H9 (cell line): ENCODE results near the gene PPARD. TPM values are rescaled to one million over a fixed set of nuclear protein-coding genes. Genes with fewer than 3 reads are reported as not detected.

Source experiments
- DNase-seq: peaks from one replicate; pipeline ENCODE4 v3.0.0-alpha.2; 2017
- H2AFZ ChIP-seq: one replicate; pipeline ENCODE4 v1.6.1; 2013; ENCODE audit warnings: mild to moderate bottlenecking, low read length, control low read depth, moderate library complexity
- H2AK5ac ChIP-seq: 2 replicates; pipeline ENCODE4 v1.6.1; 2013; ENCODE audit warnings: low read length, control low read depth, mixed read lengths; ENCODE audit not compliant: insufficient read length
- H2BK120ac ChIP-seq: one replicate; pipeline ENCODE4 v1.6.1; 2013; ENCODE audit warnings: low read depth, mild to moderate bottlenecking, low read length, control low read depth, inconsistent platforms; ENCODE audit not compliant: poor library complexity, severe bottlenecking
- H2BK12ac ChIP-seq: 2 replicates; pipeline ENCODE4 v1.6.1; 2013; ENCODE audit warnings: low read length, control low read depth, mixed read lengths, low read depth; ENCODE audit not compliant: insufficient read length
- H2BK15ac ChIP-seq: 2 replicates; pipeline ENCODE4 v1.6.1; 2013; ENCODE audit warnings: low read depth, low read length, control low read depth
- H2BK20ac ChIP-seq: one replicate; pipeline ENCODE4 v1.6.1; 2013; ENCODE audit warnings: low read depth, mild to moderate bottlenecking, low read length, control low read depth, inconsistent platforms; ENCODE audit not compliant: poor library complexity, severe bottlenecking
- H2BK5ac ChIP-seq: 2 replicates; pipeline ENCODE4 v1.6.1; 2013; ENCODE audit warnings: low read length, control low read depth, mixed read lengths; ENCODE audit not compliant: insufficient read length
- H3K14ac ChIP-seq: 2 replicates; pipeline ENCODE4 v1.6.1; 2013; ENCODE audit warnings: low read length, control low read depth; ENCODE audit not compliant: insufficient read depth
- H3K18ac ChIP-seq: 2 replicates; pipeline ENCODE4 v1.6.1; 2013; ENCODE audit warnings: low read depth, mild to moderate bottlenecking, mixed read lengths, low read length, control low read depth; ENCODE audit not compliant: insufficient read length
- H3K23ac ChIP-seq: 2 replicates; pipeline ENCODE4 v1.6.1; 2013; ENCODE audit warnings: low read length, control low read depth, mixed read lengths, low read depth; ENCODE audit not compliant: insufficient read length
- H3K23me2 ChIP-seq: 2 replicates; pipeline ENCODE4 v1.6.1; 2013; ENCODE audit warnings: low read depth, mild to moderate bottlenecking, mixed read lengths, low read length, control low read depth; ENCODE audit not compliant: insufficient read length, poor library complexity, severe bottlenecking
- H3K27ac ChIP-seq: 2 replicates; pipeline ENCODE4 v1.5.1; 2013; ENCODE audit warnings: low read length, control low read depth, mixed read lengths, low read depth; ENCODE audit not compliant: insufficient read length
- H3K27me3 ChIP-seq: 2 replicates; pipeline ENCODE4 v1.6.1; 2013; ENCODE audit warnings: low read length, control low read depth, inconsistent platforms; ENCODE audit not compliant: insufficient read depth
- H3K4ac ChIP-seq: 2 replicates; pipeline ENCODE4 v1.6.1; 2013; ENCODE audit warnings: low read depth, mild to moderate bottlenecking, control low read depth, inconsistent platforms, low read length, moderate library complexity
- H3K4me1 ChIP-seq: 2 replicates; pipeline ENCODE4 v1.6.1; 2013; ENCODE audit warnings: low read length, control low read depth, inconsistent platforms; ENCODE audit not compliant: insufficient read depth
- H3K4me2 ChIP-seq: 2 replicates; pipeline ENCODE4 v1.6.1; 2013; ENCODE audit warnings: low read length, control low read depth, mixed read lengths; ENCODE audit not compliant: insufficient read length, insufficient read depth
- H3K56ac ChIP-seq: 2 replicates; pipeline ENCODE4 v1.6.1; 2013; ENCODE audit warnings: low read depth, mild to moderate bottlenecking, mixed read lengths, low read length, control low read depth; ENCODE audit not compliant: insufficient read length
- H3K79me1 ChIP-seq: 2 replicates; pipeline ENCODE4 v1.6.1; 2013; ENCODE audit warnings: low read depth, mild to moderate bottlenecking, moderate library complexity, low read length, control low read depth, inconsistent platforms; ENCODE audit not compliant: insufficient read depth, poor library complexity, severe bottlenecking
- H3K79me2 ChIP-seq: 2 replicates; pipeline ENCODE4 v1.6.1; 2013; ENCODE audit warnings: low read length, control low read depth, inconsistent platforms; ENCODE audit not compliant: insufficient read depth
- H3K9ac ChIP-seq: 2 replicates; pipeline ENCODE4 v1.6.1; 2013; ENCODE audit warnings: low read length, control low read depth, mixed read lengths; ENCODE audit not compliant: insufficient read length; ENCODE audit errors: extremely low read depth
- H3K9me3 ChIP-seq: one replicate; pipeline ENCODE4 v1.6.1; 2013; ENCODE audit warnings: low read depth, low read length, inconsistent platforms; ENCODE audit not compliant: control insufficient read depth
- H3T11ph ChIP-seq: one replicate; pipeline ENCODE4 v1.6.1; 2013; ENCODE audit warnings: mild to moderate bottlenecking, low read length, control low read depth, inconsistent platforms
- H4K20me1 ChIP-seq: one replicate; pipeline ENCODE4 v1.6.1; 2013; ENCODE audit not compliant: control insufficient read depth, insufficient read length, insufficient read depth
- H4K5ac ChIP-seq: 2 replicates; pipeline ENCODE4 v1.6.1; 2013; ENCODE audit warnings: low read depth, mild to moderate bottlenecking, mixed read lengths, low read length, control low read depth; ENCODE audit not compliant: insufficient read length
- H4K8ac ChIP-seq: replicated peaks from 2 replicates; pipeline ENCODE4 v1.6.1; 2013; ENCODE audit warnings: low read length, control low read depth, mixed read lengths, low read depth; ENCODE audit not compliant: insufficient read length
- H4K91ac ChIP-seq: 2 replicates; pipeline ENCODE4 v1.6.1; 2013; ENCODE audit warnings: low read depth, mild to moderate bottlenecking, moderate library complexity, mixed read lengths, low read length, control low read depth; ENCODE audit not compliant: insufficient read length
- H3K27ac Mint-ChIP-seq, 3 experiments: 2 replicates in 2 of 3; 3 replicates in 1 of 3; pipeline ENCODE4 v1.8.0; 2020 to 2021; ENCODE audit warnings: mixed read lengths in 3 of 3, mild to moderate bottlenecking in 1 of 3, moderate library complexity in 1 of 3
- H3K27me3 Mint-ChIP-seq: 2 replicates; pipeline ENCODE4 v1.8.0; 2021; ENCODE audit warnings: low read depth, mild to moderate bottlenecking, moderate library complexity, mixed read lengths
- H3K36me3 Mint-ChIP-seq, 3 experiments: 2 replicates in 2 of 3; 3 replicates in 1 of 3; pipeline ENCODE4 v1.8.0; 2020 to 2021; ENCODE audit warnings: low read depth in 3 of 3, mixed read lengths in 3 of 3; ENCODE audit not compliant: insufficient read depth in 1 of 3
- H3K4me1 Mint-ChIP-seq, 2 experiments: 2 replicates each; pipeline ENCODE4 v1.8.0; 2020; ENCODE audit warnings: mixed read lengths in 2 of 2
- H3K4me3 Mint-ChIP-seq, 2 experiments: 2 replicates in 1 of 2; 3 replicates in 1 of 2; pipeline ENCODE4 v1.8.0; 2020 to 2021; ENCODE audit warnings: mild to moderate bottlenecking in 2 of 2, mixed read lengths in 2 of 2, moderate library complexity in 1 of 2
- H3K9me3 Mint-ChIP-seq, 2 experiments: 2 replicates in 1 of 2; 3 replicates in 1 of 2; pipeline ENCODE4 v1.8.0; 2020; ENCODE audit warnings: mild to moderate bottlenecking in 2 of 2, mixed read lengths in 2 of 2, moderate library complexity in 1 of 2
- WGBS: extraction: QIAGEN DNeasy Blood & Tissue Kit; methylation state at CpG from one replicate; pipeline ENCODE4 v1.1.7; 2013; ENCODE audit warnings: missing lambda C conversion rate, low lambda C conversion rate, mixed read lengths; ENCODE audit not compliant: insufficient read length; ENCODE audit errors: extremely low coverage; 5-methylcytosine and 5-hydroxymethylcytosine counted together
- total RNA-seq: library from RNA; stranded (reverse); gene quantifications from 2 replicates; pipeline ENCODE4 v1.2.1, GENCODE V29; 2021
- TF ChIP-seq, protein P1 (sequence below): fragments of 200-600 bp; sonication (generic); conservative IDR thresholded peaks from 3 replicates; pipeline ENCODE4 v1.8.0; 2021; ENCODE audit warnings: antibody characterized with exemption, mild to moderate bottlenecking

Gene PPARD
- total RNA-seq, 1 experiment from 2014 or later, result 11.7 TPM

GRCh38 chr6:35427435-35427834, 85.1 kb downstream of the PPARD start:
- Histone ChIP-seq H3K4me1 (peaks cover 8% of the 10 kb centered on the region; the same call in 1 of the 2 replicates), H2BK5ac (no peak overlapping the region), H3K4ac (no peak overlapping the region), H2BK20ac (no peak overlapping the region), H2BK12ac (no peak overlapping the region), H2AK5ac (no peak overlapping the region), H3K27me3 (no peaks in the 10 kb centered on the region), H3K9me3 (peaks cover 5% of the 10 kb centered on the region), H3K79me2 (no peaks in the 10 kb centered on the region), H3K27ac (no peak overlapping the region), H3K23me2 (no peaks in the 10 kb centered on the region), H4K20me1 (no peaks in the 10 kb centered on the region), H3T11ph (no peak overlapping the region), H2BK120ac (no peak overlapping the region), H3K23ac (no peak overlapping the region), H3K79me1 (no peaks in the 10 kb centered on the region), H2AFZ (no peak overlapping the region), H3K18ac (peak overlapping the region; percentile 21), H3K9ac (no peak overlapping the region), H3K56ac (no peak overlapping the region), H3K14ac (no peak overlapping the region; the same call in 1 of the 2 replicates), H3K4me2 (no peak overlapping the region), H4K91ac (peak overlapping the region; percentile 6), H4K5ac (no peak overlapping the region), H2BK15ac (no peak overlapping the region), H4K8ac (no peak overlapping the region)
- no CpG with 5 or more reads among the region's 5 CpGs for WGBS
- TF ChIP-seq, protein P1, sequence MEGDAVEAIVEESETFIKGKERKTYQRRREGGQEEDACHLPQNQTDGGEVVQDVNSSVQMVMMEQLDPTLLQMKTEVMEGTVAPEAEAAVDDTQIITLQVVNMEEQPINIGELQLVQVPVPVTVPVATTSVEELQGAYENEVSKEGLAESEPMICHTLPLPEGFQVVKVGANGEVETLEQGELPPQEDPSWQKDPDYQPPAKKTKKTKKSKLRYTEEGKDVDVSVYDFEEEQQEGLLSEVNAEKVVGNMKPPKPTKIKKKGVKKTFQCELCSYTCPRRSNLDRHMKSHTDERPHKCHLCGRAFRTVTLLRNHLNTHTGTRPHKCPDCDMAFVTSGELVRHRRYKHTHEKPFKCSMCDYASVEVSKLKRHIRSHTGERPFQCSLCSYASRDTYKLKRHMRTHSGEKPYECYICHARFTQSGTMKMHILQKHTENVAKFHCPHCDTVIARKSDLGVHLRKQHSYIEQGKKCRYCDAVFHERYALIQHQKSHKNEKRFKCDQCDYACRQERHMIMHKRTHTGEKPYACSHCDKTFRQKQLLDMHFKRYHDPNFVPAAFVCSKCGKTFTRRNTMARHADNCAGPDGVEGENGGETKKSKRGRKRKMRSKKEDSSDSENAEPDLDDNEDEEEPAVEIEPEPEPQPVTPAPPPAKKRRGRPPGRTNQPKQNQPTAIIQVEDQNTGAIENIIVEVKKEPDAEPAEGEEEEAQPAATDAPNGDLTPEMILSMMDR, result no peak
- no peak for DNase-seq
- H3K27ac Mint-ChIP-seq, result peak overlapping the region in 1 of 3 experiments; percentile 27; a peak in 1 of 7 replicates
- peaks cover 8 to 11% of the 10 kb centered on the region in 2 experiments; a peak in 4 of 5 replicates for H3K9me3 Mint-ChIP-seq
- peaks cover 20 to 29% (median 22%) of the 10 kb centered on the region in 3 experiments for H3K36me3 Mint-ChIP-seq
- no peak overlapping the region for H3K4me3 Mint-ChIP-seq
- peaks cover 21 to 41% of the 10 kb centered on the region in 2 experiments for H3K4me1 Mint-ChIP-seq
- no peaks in the 10 kb centered on the region; the same call in 1 of the 2 replicates for H3K27me3 Mint-ChIP-seq
